ENCODE data around the gene USP6.
"Not testable (repeated sequence)": the region's sequence is repeated elsewhere in the genome, so short reads cannot be mapped to it uniquely, and the experiment has no call there.

USP6 gene

GRCh38 chr17:5126719-5127488, 11.1 kb downstream of the USP6 start:
- Histone ChIP-seq H3K9me3 (no peaks in the 10 kb centered on the region), H3K27ac (no peak overlapping the region), H3K27me3 (peaks cover 0 to 50% of the 10 kb centered on the region in 2 donors), H3K4me3 (no peak overlapping the region), H3K36me3 (no peaks in the 10 kb centered on the region), H3K4me1 (peaks cover 0 to 17% (median 12%) of the 10 kb centered on the region in 4 donors)
- no peak for TF ChIP-seq CTCF (IDR thresholded peaks at IDR 0.05)
- DNase-seq, result peak in 1 of 2 donors; percentile 12
- intact Hi-C loops (cut with DNase I; ENCODE audit: low total_unique reads), result no loop called here

DNA sequence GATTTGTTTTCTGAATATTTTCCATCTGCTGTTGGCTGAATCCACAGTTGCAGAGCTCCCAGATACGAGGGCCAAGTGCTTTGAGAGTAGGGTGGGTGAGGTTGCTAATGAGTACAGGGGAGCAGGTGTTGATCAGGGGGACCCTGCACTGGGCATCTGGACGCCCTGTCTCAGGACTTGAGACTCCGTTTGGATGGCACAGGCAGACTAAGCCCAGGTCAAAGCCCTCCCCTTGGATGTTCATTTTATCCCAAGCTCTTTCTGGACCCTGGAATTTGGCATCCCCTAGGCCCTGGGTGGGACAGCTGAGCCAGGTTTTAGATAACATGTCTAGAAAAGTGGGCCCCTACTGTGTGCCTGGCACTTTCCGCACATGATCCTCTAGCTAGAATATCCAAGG, 12.1 kb downstream of the USP6 start:
- TF ChIP-seq CTCF (IDR thresholded peaks at IDR 0.05), result no peak
- Histone ChIP-seq H3K9me3 (no peaks in the 10 kb centered on the region), H3K4me1 (peaks cover 0 to 8% (median 5%) of the 10 kb centered on the region in 4 donors), H3K27ac (no peak overlapping the region), H3K4me3 (no peak overlapping the region), H3K27me3 (peaks cover 0 to 43% of the 10 kb centered on the region in 2 donors), H3K36me3 (no peaks in the 10 kb centered on the region)
- intact Hi-C loops (cut with DNase I; ENCODE audit: low total_unique reads), result no loop called here
- DNase-seq, result peak in 1 of 2 donors; percentile 29

DNA sequence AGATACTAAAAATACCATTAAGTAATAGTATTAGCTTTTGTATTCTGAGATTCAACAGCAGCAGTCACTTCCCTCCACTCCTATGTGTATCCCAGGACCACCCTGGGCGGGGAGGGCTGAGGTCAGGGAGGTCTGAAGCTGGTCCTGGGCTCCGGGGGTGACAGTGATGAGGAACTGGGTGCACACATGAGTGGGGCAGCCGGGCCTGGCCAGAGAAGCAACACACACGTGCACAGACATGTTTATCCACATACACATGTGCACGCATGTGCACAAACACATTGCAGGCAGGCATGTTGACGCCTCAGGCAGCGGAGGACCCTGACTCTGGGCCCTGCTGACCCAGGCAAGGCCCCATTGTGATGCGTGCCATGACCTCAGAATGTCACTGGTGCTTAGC, 12.6 kb downstream of the USP6 start:
- peak in 1 of 2 donors; percentile 47 for DNase-seq
- H3K27ac ChIP-seq; H3K4me1 ChIP-seq; H3K4me3 ChIP-seq; intact Hi-C loops (cut with DNase I; ENCODE audit: low total_unique reads); H3K9me3 ChIP-seq; H3K36me3 ChIP-seq: not testable (repeated sequence)
- peaks cover 0 to 38% of the 10 kb centered on the region in 2 donors for H3K27me3 ChIP-seq

DNA sequence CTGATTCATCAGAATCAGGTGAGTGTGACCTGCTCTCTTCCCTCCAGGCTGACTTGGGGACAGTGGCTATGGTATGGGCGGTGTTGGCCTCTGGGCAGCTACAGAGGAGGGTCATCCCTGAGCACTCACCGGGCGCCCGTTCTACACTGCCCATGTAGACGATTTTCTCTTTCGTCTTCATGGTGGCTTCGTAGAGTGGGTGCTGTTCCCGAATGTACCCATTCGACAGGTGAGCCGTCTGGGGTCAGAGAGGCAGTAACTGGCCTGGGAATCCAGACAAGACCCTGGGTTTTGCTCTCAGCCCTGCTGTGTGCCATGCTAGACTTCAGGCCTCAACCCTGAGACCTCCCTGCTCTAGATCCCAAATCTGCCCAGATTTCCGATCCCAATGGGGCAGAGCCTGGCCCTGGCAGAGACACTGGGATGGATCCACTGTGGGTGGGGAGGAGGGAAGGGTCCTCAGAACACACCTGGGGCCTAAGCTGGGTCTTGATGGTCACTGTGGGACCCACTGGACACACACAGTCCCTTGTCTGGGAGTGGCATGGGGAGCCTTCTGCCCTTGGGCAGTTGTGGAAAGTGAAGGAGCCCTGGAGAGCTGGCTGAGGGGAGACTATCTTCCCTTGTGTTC, 13.2 kb downstream of the USP6 start:
- H3K4me3 ChIP-seq, result no peak overlapping the region
- intact Hi-C loops (cut with DNase I; ENCODE audit: low total_unique reads), result no loop called here
- peak in 1 of 2 donors; percentile 50 for DNase-seq
- no peaks in the 10 kb centered on the region for H3K9me3 ChIP-seq
- H3K4me1 ChIP-seq, result no peaks in the 10 kb centered on the region
- no peak overlapping the region for H3K27ac ChIP-seq
- H3K27me3 ChIP-seq, result peaks cover 0 to 34% of the 10 kb centered on the region in 2 donors
- TF ChIP-seq CTCF (IDR thresholded peaks at IDR 0.05), result no peak
- no peaks in the 10 kb centered on the region for H3K36me3 ChIP-seq

GRCh38 chr17:5129770-5130169, 13.9 kb downstream of the USP6 start:
- H3K4me1 ChIP-seq; DNase-seq; intact Hi-C loops (cut with DNase I; ENCODE audit: low total_unique reads); H3K36me3 ChIP-seq; H3K9me3 ChIP-seq; H3K27ac ChIP-seq; H3K4me3 ChIP-seq: not testable (repeated sequence)
- peaks cover 0 to 27% of the 10 kb centered on the region in 2 donors for H3K27me3 ChIP-seq

DNA sequence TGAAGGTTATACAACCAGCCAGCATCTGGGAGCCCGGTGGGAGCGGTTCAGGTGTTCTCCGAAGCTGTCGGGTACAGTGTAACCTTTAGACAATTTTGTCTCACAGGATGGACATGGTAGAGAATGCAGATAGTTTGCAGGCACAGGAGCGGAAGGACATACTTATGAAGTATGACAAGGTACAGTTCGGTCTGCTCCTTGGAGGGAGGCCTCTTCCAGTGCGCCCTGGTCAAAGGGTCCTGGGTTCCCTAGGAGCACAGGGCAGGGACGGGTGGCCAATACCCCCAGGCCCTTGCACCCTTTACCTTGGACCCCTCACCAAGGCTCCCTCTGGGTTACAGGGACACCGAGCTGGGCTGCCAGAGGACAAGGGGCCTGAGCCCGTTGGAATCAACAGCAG, 14.4 kb downstream of the USP6 start:
- H3K4me1 ChIP-seq, H3K4me3 ChIP-seq: not testable (repeated sequence)
- peaks cover 0 to 25% of the 10 kb centered on the region in 2 donors for H3K27me3 ChIP-seq

DNA sequence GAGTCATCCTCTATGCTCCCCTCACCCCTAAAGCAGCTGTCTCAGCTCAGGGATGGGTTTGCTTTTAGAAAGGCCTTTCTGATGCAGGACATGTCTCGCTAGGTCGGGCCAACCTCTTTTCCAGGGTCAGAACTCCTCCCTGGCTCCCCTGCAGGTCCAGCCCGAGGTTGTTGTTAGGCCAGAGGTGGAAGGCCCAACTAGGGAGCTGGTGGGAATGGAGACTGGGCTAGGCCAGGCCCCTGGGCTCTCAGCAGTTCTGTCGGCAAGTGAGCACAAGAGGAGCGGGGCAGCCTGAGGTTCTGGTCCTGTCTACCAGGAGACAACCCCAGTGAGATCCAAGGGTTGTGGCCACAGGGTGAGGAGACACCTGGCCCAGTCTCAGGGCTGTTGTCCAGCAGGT, 14.9 kb downstream of the USP6 start:
- intact Hi-C loops (cut with DNase I; ENCODE audit: low total_unique reads); H3K27ac ChIP-seq; H3K4me3 ChIP-seq; H3K9me3 ChIP-seq; H3K36me3 ChIP-seq; H3K4me1 ChIP-seq: not testable (repeated sequence)
- peak in 1 of 2 donors; percentile 9 for DNase-seq
- peaks cover 0 to 25% of the 10 kb centered on the region in 2 donors for H3K27me3 ChIP-seq

More for the DNA sequence above, 14.4 kb downstream of the USP6 start:
- DNase-seq; H3K36me3 ChIP-seq; H3K27ac ChIP-seq; intact Hi-C loops (cut with DNase I; ENCODE audit: low total_unique reads); H3K9me3 ChIP-seq: not testable (repeated sequence)
